Adrenal gland (tissue), 12 donors: ENCODE results near the gene OLFM1. TPM values are rescaled to one million over a fixed set of nuclear protein-coding genes. Genes with fewer than 3 reads are reported as not detected.

Experiments
- DNase-seq, 7 donors: peaks; one replicate each; pipeline ENCODE4 v3.0.0-alpha.2; 2019 to 2020
- H3K27ac ChIP-seq, 5 donors: fragments of 200-600 bp; sonication (generic) in 4 of 5; 1 replicate in 3 of 5; 2 replicates in 2 of 5; pipeline versions ENCODE4 v1.5.1 to v1.8.0; 2016 to 2020; ENCODE audit warnings: mild to moderate bottlenecking in 1 of 5
- H3K27me3 ChIP-seq: fragments of 200-600 bp; 2 replicates; pipeline ENCODE4 v1.8.0; 2021
- H3K36me3 ChIP-seq, 2 donors: fragments of 200-600 bp; replicated peaks in 1 of 2; 1 replicate in 1 of 2; 2 replicates in 1 of 2; pipeline versions ENCODE4 v1.5.1 to v1.8.0; 2018 to 2022
- H3K4me1 ChIP-seq, 2 donors: fragments of 200-600 bp; replicated peaks in 1 of 2; 1 replicate in 1 of 2; 2 replicates in 1 of 2; pipeline versions ENCODE4 v1.5.1 to v1.8.0; 2018 to 2021
- H3K4me3 ChIP-seq, 4 donors: fragments of 200-600 bp; sonication (generic) in 3 of 4; one replicate each; pipeline ENCODE4 v1.5.1; 2016 to 2018
- H3K9me3 ChIP-seq, 3 donors: fragments of 200-600 bp; sonication (generic) in 1 of 3; replicated peaks in 1 of 3; 1 replicate in 2 of 3; 2 replicates in 1 of 3; pipeline versions ENCODE4 v1.5.1 to v1.8.0; 2016 to 2021
- POLR2A ChIP-seq, 2 donors: fragments of 450-650 bp; IDR thresholded peaks; one replicate each; pipeline ENCODE4 v1.6.1; 2017; ENCODE audit warnings: antibody characterized with exemption in 2 of 2, mild to moderate bottlenecking in 2 of 2, moderate library complexity in 1 of 2
- WGBS, 4 donors: extraction: QIAGEN DNeasy Blood & Tissue Kit in 2 of 4; methylation state at CpG; one replicate each; pipeline versions ENCODE4 v1.1.5 to v1.1.7; 2013 to 2017; 5-methylcytosine and 5-hydroxymethylcytosine counted together
- intact Hi-C, 2 donors: fragments of 100-400 bp; cut with DNase I; formaldehyde crosslinking; loops; one replicate each; pipeline versions ENCODE4 v1.14.1 to v1.15.0; 2022 to 2023
- polyA plus RNA-seq, 3 donors: library from polyadenylated mRNA; stranded (reverse); fragments of 200-250 nt in 2 of 3; fragments of 350-450 nt in 1 of 3; fragmentation: Illumina TruSeq in 1 of 3; extraction: RNeasy Lipid Tissue Mini Kit (QIAGEN cat#74804) in 1 of 3; gene quantifications; one replicate each; pipeline ENCODE4 v1.2.3, GENCODE V29; 2013 to 2014
- total RNA-seq, 9 donors: library from RNA; depleted of rRNA in 4 of 9; stranded (reverse); fragments of >200 nt in 4 of 9; fragments of 120-200 nt in 1 of 9; fragmentation: NEBNext Ultra II Directional in 1 of 9; extraction: Animal tissue kit (Norgen Biotek cat#: 25700) in 1 of 9; gene quantifications; one replicate each; pipeline versions ENCODE4 v1.1.0 to v1.2.4, GENCODE V29; 2013 to 2023
- TF ChIP-seq, protein P1 (sequence below), 6 experiments: fragments of 450-650 bp in 4 of 6; fragments of 200-600 bp in 2 of 6; sonication (generic) in 1 of 6; IDR thresholded peaks; 1 replicate in 5 of 6; 2 replicates in 1 of 6; pipeline versions ENCODE4 v1.5.1 to v1.8.0; 2016 to 2021; ENCODE audit warnings: antibody characterized with exemption in 6 of 6, mild to moderate bottlenecking in 2 of 6, moderate library complexity in 1 of 6
- donor health status: healthy with polysubstance abuse.
- donor health status: Bipolar disorder and iron deficiency.
- donor health status: DM: yes; HTN: yes; CAD: no.
- donor health status: DM: no; HTN: no; CAD: no.
- donor health status: DM: no; HTN: no; CAD: no.
- donor health status: DM: yes; HTN: yes; CAD: no.

Gene OLFM1
- total and polyA plus RNA-seq, 12 donors, result 2.5 to 48.0 (median 28.0) TPM

DNA sequence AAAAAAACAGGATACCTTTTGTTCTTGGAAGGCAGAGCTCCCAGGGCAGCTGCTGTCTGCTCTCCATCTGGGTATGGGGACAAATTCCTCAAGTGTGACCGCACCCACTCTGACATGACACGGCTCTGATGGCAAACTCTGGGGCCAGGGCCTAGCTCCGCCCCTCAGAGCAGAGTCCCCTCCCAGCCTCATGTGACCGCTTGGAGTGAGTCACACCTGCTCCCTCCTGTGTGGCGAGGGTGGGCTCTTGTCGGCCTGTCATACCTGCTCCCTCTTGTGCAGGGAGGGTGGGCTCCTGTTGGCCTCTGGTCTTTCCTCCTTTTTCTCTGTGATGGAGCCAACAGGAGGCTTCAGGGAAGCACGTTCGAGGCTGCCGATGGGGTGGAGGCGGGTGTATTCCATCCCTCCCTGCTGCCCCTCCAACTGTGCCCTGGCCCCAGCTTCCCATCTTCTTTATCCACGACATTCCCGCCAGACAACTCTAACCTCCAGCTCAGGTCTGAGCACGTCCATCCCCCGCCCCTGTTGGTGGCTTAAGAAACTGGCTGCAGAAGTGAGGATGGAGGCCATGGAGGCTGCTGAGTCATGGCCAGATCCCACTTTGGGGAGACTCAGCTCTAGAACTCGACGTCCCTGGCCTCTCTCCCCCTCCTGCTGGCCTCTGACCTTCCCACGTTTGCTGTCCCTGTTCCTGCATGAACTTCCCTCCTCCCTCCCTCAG is 65.3 kb downstream of the OLFM1 start:
- H3K27me3 ChIP-seq, result peaks cover 3% of the 10 kb centered on the region
- intact Hi-C loops, result no loop called here
- H3K4me1 ChIP-seq, result no peaks in the 10 kb centered on the region
- no peak overlapping the region for H3K27ac ChIP-seq
- WGBS, 4 donors, result 41 to 50% (median 43%) methylated on average over 7 to 17 of the region's 17 CpGs
- H3K36me3 ChIP-seq, result no peaks in the 10 kb centered on the region
- TF ChIP-seq, protein P1, sequence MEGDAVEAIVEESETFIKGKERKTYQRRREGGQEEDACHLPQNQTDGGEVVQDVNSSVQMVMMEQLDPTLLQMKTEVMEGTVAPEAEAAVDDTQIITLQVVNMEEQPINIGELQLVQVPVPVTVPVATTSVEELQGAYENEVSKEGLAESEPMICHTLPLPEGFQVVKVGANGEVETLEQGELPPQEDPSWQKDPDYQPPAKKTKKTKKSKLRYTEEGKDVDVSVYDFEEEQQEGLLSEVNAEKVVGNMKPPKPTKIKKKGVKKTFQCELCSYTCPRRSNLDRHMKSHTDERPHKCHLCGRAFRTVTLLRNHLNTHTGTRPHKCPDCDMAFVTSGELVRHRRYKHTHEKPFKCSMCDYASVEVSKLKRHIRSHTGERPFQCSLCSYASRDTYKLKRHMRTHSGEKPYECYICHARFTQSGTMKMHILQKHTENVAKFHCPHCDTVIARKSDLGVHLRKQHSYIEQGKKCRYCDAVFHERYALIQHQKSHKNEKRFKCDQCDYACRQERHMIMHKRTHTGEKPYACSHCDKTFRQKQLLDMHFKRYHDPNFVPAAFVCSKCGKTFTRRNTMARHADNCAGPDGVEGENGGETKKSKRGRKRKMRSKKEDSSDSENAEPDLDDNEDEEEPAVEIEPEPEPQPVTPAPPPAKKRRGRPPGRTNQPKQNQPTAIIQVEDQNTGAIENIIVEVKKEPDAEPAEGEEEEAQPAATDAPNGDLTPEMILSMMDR (IDR thresholded peaks at IDR 0.05), result no peak
- no peak for TF ChIP-seq POLR2A (IDR thresholded peaks at IDR 0.05)
- DNase-seq, result no peak
- no peak overlapping the region for H3K4me3 ChIP-seq
- no peaks in the 10 kb centered on the region for H3K9me3 ChIP-seq

DNA sequence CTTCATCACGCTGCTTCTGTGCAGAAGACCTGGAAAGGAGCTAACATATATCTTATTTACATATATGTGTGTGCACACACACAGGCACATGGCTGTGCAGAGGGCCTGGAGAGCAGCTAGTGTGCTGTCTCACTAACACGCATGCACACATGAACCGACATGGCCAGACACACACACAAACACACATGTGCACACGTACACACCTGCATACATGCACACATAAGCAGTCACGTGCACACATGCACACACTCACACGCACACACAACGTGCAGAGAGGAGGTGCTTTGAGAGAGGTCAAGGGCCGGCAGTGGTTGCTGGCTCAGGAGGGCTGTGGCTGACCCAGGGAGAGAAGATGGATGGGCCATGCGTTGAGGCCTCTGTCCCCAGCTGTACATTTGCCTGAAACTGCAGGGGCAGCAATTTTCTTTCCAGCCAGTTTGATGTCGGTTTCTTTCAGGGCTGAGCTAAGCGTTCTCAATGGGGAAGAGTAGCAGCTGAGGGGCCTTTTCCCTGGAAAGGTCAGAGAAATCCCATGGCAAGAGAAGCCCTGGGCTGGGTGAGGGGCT is 66.7 kb downstream of the OLFM1 start:
- intact Hi-C loops, result no loop called here
- DNase-seq, result no peak
- Histone ChIP-seq H3K36me3 (no peaks in the 10 kb centered on the region), H3K4me3 (no peak overlapping the region), H3K4me1 (no peaks in the 10 kb centered on the region), H3K9me3 (no peaks in the 10 kb centered on the region), H3K27ac (no peak overlapping the region), H3K27me3 (peaks cover 3% of the 10 kb centered on the region)
- TF ChIP-seq, protein P1 (IDR thresholded peaks at IDR 0.05), result no peak
- TF ChIP-seq POLR2A (IDR thresholded peaks at IDR 0.05), result no peak
- WGBS, 4 donors, result 54 to 63% (median 59%) methylated on average over 9 to 11 of the region's 11 CpGs

DNA sequence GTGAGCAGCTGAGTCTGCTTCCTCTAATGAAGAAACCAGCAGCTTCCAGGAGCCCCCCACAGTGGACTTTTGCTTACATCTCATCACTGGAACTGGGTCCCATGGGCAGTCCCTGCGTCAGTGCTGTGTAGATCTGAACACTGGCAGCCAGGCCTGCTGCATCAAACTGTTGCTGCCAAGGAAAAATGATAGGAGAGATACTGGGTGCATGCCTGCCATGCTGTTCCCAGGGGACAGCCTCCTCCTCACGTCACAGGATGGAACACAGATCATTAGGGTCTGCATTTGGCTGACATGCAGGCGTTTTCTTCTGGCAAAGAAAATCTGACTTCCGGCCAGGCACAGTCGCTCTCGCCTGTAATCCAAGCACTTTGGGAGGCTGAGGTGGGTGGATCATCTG is 67.9 kb downstream of the OLFM1 start:
- H3K27me3 ChIP-seq, result peaks cover 3% of the 10 kb centered on the region
- WGBS, 4 donors, result 69 to 80% (median 73%) methylated on average over 5 to 6 of the region's 6 CpGs

More for the DNA sequence above, 67.9 kb downstream of the OLFM1 start:
- intact Hi-C loops, result no loop called here
- Histone ChIP-seq H3K36me3 (no peaks in the 10 kb centered on the region), H3K4me1 (no peaks in the 10 kb centered on the region), H3K27ac (no peak overlapping the region), H3K9me3 (no peaks in the 10 kb centered on the region), H3K4me3 (no peak overlapping the region)
- no peak for DNase-seq
- TF ChIP-seq, protein P1 (IDR thresholded peaks at IDR 0.05), result no peak
- no peak for TF ChIP-seq POLR2A (IDR thresholded peaks at IDR 0.05)
